ENCODE results near the gene LTB.

The LTB gene

GRCh38 chr6:31532644-31533454 is 49.4 kb downstream of the LTB start:
- Histone ChIP-seq H3K4me1 (ENCODE audit: insufficient read depth, poor library complexity, severe bottlenecking) (no peaks in the 10 kb centered on the region), H3K4me3 (ENCODE audit: severe bottlenecking) (no peak overlapping the region), H3K27me3 (ENCODE audit: insufficient read depth, poor library complexity, severe bottlenecking) (no peaks in the 10 kb centered on the region), H3K27ac (ENCODE audit: poor library complexity, severe bottlenecking) (no peak overlapping the region), H3K36me3 (ENCODE audit: low read depth) (peaks cover 79% of the 10 kb centered on the region), H3K9me3 (ENCODE audit: severe bottlenecking) (no peaks in the 10 kb centered on the region)
- no peak for TF ChIP-seq CTCF (IDR thresholded peaks at IDR 0.05; ENCODE audit: poor library complexity, severe bottlenecking)
- no peak for ATAC-seq (ENCODE audit: low read depth)
- DNase-seq (ENCODE audit: low spot score) = no peak

GRCh38 chr6:31531771-31532643 is 50.2 kb downstream of the LTB start:
- Histone ChIP-seq H3K27me3 (ENCODE audit: insufficient read depth, poor library complexity, severe bottlenecking) (no peaks in the 10 kb centered on the region), H3K36me3 (ENCODE audit: low read depth) (peaks cover 70% of the 10 kb centered on the region), H3K9me3 (ENCODE audit: severe bottlenecking) (no peaks in the 10 kb centered on the region), H3K4me1 (ENCODE audit: insufficient read depth, poor library complexity, severe bottlenecking) (no peaks in the 10 kb centered on the region), H3K27ac (ENCODE audit: poor library complexity, severe bottlenecking) (no peak overlapping the region), H3K4me3 (ENCODE audit: severe bottlenecking) (no peak overlapping the region)
- ATAC-seq (ENCODE audit: low read depth) (no peak), DNase-seq (ENCODE audit: low spot score) (no peak)
- no peak for TF ChIP-seq CTCF (IDR thresholded peaks at IDR 0.05; ENCODE audit: poor library complexity, severe bottlenecking)

GRCh38 chr6:31531162-31531561 is 51.1 kb downstream of the LTB start:
- TF ChIP-seq CTCF (IDR thresholded peaks at IDR 0.05; ENCODE audit: poor library complexity, severe bottlenecking) = no peak
- Histone ChIP-seq H3K9me3 (ENCODE audit: severe bottlenecking) (no peaks in the 10 kb centered on the region), H3K27me3 (ENCODE audit: insufficient read depth, poor library complexity, severe bottlenecking) (no peaks in the 10 kb centered on the region), H3K36me3 (ENCODE audit: low read depth) (peaks cover 62% of the 10 kb centered on the region), H3K27ac (ENCODE audit: poor library complexity, severe bottlenecking) (no peak overlapping the region), H3K4me3 (ENCODE audit: severe bottlenecking) (no peak overlapping the region), H3K4me1 (ENCODE audit: insufficient read depth, poor library complexity, severe bottlenecking) (no peaks in the 10 kb centered on the region)
- DNase-seq (ENCODE audit: low spot score) (no peak), ATAC-seq (ENCODE audit: low read depth) (no peak)

- ATAC-seq (ENCODE audit: low read depth) (no peak), DNase-seq (ENCODE audit: low spot score) (no peak)
- H3K36me3 ChIP-seq (ENCODE audit: low read depth) = peaks cover 57% of the 10 kb centered on the region
- H3K27ac ChIP-seq (ENCODE audit: poor library complexity, severe bottlenecking) = no peak overlapping the region
- no peak overlapping the region for H3K4me3 ChIP-seq (ENCODE audit: severe bottlenecking)
- no peaks in the 10 kb centered on the region for H3K9me3 ChIP-seq (ENCODE audit: severe bottlenecking)
- no peak for TF ChIP-seq CTCF (IDR thresholded peaks at IDR 0.05; ENCODE audit: poor library complexity, severe bottlenecking)
- H3K27me3 ChIP-seq (ENCODE audit: insufficient read depth, poor library complexity, severe bottlenecking) = no peaks in the 10 kb centered on the region
- no peaks in the 10 kb centered on the region for H3K4me1 ChIP-seq (ENCODE audit: insufficient read depth, poor library complexity, severe bottlenecking)
Measured at GRCh38 chr6:31530659-31531058, 51.6 kb downstream of the LTB start.
